ENCODE results near the gene TNRC6B.

The TNRC6B gene

DNA sequence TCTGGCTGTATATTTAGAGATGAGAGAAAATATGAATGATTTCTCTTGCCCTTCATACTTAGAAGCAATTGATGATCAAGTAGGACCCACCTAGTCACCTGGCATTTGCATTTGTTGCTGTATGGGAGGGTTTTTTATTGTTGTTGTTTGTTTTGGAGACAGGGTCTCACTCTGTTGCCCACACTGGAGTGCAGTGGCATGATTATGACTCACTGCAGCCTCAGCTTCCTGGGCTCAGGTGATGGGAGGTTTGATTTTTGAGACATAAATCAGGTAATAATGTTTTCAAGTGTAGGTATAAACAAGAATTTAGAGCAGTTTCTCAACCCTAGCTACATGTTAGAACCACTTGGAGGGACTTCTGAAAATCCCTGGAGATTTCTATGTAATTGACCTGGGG is 63.0 kb downstream of the TNRC6B start:
- DNase-seq: no peak

DNA sequence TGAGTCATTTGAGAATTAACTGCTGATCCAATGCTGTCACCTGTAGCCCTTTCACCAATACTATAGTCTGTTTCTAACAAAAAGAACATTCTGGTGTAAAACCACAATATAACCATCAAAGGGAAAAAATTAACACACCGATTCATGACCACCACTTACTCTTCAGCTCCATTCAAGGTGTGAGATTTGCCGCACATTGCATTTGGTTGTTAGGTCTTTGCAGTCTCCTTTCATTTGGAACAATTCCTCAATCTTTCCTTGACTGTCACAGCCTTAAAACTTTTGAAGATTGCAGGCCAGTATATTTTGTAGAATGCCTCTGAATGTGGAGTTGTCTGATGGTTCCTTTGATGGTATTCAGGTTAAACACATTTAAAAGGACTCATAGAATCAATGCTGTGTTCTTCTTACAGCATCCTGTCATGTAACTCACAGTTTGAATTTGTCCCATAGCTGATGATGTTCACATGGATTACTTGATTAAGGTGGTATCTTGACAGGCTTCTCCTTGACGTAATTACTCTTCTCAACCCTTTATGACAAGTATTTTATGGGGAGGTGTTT is 63.6 kb downstream of the TNRC6B start:
- DNase-seq: no peak

DNA sequence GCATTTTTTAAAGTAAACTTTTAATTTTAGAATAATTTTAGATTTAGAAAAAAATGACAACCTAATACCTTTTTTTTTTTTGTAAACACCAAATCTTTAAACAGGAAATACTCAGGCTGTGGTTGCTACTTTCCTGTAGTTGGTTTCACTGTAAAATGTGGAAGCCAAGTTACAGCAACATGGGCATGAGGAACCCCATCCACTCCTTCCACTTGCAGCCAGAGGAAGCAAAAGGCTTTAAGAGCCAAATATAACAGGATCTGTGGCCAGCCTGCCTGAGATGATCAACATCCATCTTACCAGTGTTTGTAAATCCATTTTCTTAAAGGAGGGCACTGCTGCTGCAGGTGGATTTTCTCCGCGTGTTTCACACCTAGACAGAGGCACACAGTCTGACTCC is 66.2 kb downstream of the TNRC6B start:
- DNase-seq: no peak

DNA sequence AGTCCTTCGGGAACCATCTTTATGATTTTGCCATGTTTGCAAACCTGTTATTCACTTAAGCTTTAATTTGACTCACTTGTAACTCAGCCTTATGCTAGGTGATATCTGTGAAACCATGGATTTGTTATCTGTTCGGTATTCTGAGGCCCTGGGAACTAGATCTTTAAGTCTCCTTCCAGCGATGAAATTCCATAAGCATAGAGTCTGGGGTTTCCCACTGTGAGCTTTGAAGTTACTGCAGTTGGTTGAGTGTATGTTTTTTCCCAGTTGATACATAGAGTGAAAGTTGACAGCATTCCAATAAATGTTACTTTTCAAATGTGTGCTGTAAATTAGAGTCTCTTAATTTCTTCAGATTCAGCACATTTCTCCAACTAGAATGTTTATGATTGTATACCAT is 66.9 kb downstream of the TNRC6B start:
- DNase-seq: no peak

DNA sequence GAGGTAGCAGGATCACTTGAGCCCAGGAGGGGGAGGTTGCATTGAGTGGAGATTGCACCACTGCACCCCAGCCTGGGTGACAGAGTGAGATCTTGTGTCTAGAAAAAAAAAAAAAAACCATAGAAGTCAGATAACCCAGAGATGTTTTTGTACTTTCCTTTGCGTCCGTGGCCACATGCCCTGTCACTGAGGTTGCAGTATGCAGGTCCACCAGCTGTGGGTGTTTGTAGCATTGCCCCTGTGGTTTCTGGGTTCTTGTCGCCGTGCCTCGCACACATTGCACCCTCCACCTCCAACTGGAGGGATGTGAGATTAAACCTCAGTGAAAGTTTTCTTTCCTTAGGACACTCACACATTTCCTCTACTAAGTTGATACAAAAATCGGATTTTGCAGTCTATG is 70.3 kb downstream of the TNRC6B start:
- DNase-seq: no peak

DNA sequence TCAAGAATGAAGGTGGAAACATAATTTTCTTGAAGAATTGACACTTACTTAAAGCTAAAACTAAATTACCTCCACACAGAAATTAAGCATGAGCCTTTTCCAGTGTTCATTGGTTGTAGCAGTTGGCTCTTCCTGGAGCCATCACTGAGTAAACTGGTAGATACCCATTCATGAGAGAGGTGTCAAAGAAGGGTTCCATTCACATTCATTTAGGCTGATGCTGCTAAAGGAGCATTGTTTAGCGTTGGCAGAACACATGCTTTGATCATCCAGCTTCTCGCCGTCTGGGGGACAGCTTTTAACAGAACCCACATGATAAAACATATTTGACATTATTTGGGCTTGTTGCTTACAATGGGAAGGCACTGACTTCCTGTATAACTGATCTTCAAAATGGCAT is 71.6 kb downstream of the TNRC6B start:
- DNase-seq: no peak

DNA sequence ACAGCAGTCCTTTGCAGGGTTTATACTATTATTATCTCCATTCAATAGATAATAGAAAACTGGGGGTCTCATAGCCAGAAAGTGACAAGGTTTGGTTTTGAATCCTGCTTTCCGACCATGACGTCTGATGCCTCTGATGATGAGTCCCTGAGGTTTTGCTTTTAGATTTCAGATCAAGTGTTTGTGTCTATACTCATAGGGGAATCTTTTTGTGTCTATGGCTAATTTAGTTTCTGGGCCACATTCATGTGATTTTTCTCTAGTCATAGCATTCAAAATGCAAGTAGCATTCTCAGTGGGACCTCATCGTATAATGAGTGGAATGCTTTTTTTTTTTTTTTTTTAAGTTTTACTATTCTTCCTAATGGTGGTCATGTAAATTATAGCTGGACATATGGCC is 72.9 kb downstream of the TNRC6B start:
- no peak for DNase-seq

DNA sequence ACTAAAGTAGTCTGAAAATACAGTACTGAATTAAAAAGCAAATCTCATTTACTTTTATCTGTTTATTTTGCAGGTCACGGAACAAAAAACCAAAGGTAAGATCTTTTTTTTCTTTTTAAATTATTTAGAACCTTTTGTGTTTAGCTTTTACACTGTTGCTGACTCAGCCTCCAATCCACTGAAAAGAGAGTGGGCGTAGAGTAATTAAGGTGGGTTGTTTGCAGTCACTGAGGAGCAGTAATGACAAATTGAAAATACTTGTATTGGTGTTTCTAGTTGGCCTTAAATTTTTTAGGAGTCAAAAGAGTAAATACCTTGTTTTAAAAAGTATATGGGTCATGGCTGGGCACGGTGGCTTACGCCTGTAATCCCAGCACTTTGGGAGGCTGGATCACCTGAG is 73.4 kb downstream of the TNRC6B start:
- DNase-seq: no peak

DNA sequence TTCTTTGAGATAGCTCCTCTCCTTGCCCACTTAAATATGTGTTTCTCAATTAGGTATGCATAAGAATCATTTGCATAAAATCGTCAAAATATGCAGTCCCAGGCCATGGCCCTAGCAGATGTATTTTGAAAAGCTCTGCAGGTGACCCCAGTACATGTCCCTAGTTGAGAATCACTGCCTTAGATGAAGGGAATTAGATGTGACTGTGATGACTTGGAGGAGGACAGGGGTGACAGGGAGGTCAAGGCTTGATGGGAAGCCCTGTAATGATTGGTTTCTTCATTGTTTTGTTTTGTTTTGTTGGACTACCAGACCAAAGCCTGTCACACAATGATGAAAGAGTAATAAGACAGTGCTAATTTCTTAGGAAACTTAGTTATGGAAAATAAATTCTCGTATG is 74.4 kb downstream of the TNRC6B start:
- DNase-seq: no peak

DNA sequence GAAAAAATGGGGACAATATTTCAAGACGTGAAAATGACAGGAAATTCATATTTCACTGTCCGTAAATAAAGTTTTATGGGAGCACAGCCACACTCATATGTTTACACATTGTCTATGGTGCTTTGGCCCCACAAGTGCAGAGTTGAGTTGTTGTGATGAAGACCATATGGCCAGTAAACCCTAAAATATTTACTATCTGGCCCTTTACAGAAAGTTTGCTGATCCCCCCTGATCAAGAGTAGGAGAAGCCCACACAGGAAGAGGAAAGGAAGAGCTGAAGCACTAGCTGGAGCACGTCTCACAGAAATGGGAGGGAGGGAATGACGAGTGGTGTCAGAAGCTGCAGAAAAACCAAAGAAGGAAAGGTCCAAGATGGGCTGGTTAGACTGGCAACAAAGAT is 78.8 kb downstream of the TNRC6B start:
- DNase-seq: no peak

DNA sequence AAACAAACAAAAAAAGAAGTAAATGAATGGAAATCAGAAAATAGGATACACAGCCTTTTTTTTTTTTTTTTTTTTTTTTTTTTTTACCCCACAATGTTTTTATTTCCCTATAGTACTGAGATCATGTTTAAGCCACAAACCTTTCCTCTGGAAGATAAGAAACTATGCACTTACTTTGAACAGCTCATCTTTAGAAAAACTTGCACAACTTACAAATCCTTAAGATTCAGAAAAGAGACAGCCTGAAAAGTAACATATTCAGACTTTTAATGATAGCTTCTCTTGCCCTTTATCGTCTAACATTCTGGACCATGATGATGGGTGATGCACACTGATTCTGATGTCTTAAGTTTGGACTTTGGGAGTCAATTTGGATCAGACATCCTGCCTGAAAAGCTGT is 80.3 kb downstream of the TNRC6B start:
- DNase-seq: no peak

DNA sequence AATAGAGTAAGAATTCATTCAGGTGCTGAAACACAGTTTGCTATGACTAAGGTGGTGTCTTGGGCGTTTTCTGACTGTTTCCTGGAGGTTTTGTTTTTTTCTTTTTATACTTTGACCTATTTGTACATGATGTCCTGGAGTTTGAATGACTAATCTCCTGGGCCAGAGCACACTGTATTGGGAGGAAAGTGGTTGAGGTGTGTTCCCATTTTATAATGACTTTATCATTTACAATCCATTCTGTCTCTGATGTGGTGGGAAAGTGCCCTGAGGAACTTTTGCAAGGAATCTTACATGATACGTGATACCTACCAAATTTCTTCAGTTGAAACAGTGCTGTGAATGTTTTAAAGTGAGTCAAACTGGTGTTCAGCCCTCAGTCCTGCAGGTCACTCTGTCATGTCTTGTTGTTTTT is 80.8 kb downstream of the TNRC6B start:
- no peak for DNase-seq

DNA sequence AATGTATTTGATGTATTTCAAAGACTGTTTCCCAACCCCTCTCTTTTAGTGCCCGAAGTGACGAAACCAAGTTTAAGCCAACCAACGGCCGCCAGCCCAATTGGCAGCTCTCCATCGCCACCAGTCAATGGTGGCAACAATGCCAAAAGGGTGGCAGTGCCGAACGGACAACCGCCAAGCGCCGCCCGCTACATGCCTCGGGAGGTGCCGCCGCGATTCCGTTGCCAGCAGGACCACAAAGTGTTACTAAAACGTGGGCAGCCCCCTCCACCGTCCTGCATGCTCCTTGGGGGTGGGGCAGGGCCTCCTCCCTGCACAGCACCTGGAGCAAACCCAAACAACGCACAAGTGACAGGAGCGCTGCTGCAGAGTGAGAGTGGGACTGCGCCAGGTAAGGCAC is 84.1 kb downstream of the TNRC6B start:
- no peak for DNase-seq

DNA sequence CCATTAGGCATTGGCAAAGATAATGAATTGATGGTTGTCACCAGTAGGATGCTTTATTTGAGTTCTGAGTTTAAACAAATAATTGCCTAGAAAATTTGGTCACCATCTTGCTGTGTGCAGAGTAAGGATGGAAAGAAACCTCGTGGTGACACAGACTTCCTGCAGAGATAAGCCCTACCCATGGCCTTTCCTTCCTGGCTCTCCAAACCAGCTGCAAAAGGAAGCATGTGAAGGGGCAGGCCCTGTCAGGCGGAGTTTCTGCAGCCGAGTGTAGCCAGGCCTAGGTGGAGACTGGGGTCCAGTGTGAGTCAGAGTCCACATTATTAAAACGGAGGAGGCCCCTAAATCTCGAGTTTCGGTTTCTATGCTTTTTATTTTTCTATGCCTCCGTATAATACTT is 85.5 kb downstream of the TNRC6B start:
- DNase-seq: no peak

DNA sequence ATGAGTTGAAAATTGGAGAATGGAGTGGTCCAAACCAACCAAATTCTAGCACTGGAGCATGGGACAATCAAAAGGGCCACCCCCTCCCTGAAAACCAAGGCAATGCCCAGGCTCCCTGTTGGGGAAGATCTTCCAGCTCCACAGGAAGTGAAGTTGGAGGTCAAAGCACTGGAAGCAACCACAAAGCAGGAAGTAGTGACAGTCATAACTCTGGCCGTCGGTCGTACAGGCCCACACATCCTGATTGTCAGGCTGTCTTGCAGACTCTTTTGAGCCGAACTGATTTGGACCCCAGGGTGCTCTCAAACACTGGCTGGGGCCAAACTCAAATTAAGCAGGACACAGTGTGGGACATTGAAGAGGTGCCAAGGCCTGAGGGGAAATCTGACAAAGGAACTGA is 88.1 kb downstream of the TNRC6B start:
- DNase-seq: no peak

DNA sequence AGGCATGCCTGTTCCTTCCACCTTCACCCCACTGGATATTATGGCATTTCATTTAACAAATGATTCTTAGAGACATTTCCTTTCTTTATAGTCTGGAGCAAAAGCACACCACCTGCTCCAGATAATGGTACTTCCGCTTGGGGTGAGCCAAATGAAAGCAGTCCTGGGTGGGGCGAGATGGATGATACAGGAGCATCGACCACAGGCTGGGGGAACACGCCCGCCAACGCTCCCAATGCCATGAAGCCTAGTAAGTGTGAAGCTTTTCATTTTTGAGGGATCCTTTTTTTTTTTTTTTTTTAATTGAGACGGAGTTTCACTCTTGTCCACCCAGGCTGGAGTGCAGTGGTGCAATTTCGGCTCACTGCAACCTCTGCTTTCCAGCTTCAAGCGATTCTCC is 92.3 kb downstream of the TNRC6B start:
- no peak for DNase-seq

DNA sequence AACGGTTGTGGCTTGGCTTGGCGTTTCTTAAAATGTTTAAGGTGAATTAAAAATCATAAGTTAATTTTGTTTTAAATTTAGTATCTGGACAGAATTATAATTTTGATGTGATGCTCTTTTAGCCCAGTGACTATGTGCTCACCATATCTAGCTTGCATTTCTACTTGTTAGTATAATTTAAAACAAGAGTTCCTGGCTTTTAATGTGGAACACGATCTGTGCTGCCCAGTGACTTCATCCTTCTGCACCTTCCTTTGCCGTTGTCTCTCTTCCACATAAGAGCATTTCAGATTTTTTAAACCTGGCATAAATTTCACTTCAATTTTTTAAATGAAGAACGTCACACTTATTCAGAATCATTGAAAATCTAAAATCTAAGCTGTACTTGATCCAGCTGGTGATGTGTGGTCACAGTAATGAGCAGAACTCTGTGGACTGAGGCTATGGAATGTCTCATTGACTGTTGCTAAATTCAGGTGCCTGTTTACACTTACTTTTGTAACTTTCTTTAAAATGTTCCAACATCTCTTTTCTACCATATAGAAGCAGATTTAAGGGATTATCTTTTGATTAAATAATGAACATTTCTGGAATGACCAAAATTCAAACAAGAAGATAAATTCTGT is 93.1 kb downstream of the TNRC6B start:
- DNase-seq: no peak

DNA sequence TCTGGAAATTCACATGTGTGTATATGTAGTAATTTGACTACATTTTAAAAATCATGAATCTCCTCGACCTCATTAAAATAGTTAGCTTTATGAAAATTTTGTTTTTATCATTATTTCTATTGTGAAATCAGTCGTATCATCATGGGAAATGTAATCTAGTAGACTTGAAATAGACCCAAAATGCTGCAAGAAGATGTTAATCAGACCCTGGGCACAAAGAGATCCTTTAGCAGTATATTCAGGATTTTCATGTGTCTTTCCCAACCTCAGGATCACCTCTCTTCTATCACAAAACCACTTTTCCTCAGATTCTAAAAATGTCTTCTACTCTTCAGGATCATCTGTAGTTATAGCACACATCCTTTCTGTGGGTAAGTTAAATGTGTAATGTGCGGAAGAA is 93.7 kb downstream of the TNRC6B start:
- no peak for DNase-seq

DNA sequence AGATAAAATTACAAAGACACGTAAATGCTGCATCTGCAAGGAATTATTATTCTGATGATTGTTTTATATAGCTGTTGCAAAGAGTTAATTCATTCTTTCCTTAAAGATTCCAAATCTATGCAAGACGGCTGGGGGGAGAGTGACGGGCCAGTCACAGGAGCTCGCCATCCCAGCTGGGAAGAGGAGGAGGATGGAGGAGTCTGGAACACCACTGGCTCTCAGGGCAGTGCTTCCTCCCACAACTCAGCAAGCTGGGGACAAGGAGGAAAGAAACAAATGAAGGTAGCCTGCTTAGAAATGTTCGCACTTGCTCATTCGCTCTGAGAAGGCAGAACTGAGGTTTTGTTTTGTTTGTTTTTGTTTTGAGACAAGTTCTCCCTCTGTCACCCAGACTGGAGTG is 95.6 kb downstream of the TNRC6B start:
- DNase-seq: no peak

DNA sequence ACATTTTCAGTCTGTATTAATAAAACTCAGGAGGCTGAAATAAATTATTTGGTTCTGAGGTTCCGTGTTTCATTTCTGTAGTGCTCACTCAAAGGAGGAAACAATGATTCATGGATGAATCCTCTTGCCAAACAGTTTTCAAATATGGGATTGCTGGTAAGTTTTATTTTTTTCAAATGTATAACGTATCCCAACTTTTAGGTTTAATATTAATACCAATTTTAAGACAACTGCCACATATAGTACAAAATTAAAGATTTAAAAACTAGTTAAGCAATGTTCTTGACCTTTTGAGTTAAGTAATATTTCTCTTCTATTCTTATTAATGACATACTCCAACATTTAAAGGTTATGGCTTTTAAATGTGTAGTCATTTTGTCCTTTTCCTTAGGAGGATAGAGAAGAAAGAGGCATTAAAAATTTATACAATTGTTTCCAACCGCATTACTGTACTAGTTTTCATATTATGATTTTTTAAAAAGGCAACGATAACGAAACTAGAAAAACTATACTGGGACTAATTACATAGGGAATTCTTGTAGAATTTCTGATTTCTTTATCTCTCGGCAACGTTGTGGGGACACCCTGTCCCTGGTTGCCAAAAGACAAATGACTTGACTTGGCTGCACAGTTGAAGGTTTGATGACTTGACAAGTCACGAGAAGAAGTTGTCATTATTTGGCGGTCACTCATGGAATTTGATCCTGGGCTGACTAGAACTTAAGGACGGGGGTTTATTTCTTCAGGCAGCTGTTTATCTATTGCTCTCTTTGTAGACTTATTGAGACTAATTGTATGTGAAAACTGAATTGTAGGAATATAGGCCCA is 99.5 kb downstream of the TNRC6B start:
- DNase-seq: no peak

DNA sequence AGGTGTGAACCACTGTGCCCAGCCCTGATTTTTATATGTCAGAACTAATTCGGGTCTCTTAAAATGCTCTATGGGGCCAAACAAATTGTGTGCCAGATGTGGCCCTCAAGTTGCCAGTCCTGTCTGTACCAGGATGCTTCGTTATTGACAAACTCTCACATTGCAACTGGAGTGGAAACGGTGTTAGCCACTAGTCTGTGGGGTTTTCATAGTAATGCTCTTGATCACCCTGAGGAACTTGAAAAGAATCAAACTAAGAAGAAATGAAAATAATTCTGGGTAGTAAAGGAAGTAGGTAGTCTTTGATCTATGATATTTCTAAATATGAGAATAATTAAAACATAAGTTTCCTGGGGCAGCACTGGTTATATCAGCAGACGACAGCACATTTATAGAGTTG is 101.3 kb downstream of the TNRC6B start:
- DNase-seq: no peak

DNA sequence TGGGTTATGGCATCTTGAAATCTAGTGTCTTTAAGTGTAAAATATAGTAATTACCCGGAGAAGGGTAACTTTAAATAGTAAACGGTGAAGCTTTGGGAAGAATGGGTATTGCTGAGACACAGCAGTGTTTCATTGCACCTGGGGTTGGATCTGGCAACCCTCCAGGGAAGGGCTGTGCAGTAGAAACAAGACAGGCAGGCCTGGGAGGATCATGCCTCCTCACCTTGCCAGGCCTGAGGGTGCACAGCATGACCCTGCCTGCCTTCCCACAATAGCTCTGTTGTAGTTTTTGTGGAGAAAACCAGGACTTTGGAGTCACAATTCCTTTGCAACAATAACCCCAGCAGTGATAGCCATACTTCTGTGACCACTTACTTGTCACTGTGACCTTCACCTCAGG is 104.0 kb downstream of the TNRC6B start:
- DNase-seq: no peak

DNA sequence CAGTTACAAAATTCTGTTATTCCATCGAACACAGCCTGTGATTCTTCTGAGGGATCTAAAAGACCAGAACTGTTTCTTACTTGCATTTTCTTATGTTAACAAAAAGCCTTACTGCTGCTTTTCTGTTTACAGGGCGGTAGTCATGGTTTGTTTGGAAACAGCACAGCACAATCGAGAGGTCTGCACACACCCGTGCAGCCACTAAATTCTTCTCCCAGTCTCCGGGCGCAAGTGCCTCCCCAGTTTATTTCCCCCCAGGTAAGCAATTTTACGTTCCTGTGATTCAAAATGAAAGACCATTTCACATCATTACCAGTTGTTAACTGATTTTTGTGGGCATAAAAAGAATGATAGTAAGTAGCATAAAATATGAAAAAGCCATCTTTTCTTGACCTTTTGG is 107.8 kb downstream of the TNRC6B start:
- no peak for DNase-seq

DNA sequence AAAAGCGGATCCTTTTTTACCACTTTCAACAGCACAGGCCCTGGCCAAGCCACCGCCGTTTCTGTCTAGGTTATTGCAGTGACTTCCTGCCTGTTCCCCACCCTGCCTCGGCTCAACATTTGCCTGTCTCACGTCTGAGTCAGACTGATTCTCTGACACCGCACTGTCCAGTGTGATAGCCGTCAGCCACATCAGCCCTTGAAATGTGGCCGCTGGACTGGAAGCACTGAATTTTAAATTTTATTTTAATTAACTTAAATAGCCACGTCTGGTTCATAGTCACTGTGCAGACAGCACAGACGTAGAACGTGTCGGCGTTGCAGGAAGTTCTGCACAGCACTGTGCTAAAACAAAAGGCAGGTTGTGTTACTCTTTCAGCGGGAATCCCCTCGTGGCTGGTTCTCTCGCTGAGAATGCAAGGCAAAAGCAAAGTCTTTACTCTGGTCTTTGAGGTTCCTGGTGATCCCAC is 112.3 kb downstream of the TNRC6B start:
- no peak for DNase-seq

DNA sequence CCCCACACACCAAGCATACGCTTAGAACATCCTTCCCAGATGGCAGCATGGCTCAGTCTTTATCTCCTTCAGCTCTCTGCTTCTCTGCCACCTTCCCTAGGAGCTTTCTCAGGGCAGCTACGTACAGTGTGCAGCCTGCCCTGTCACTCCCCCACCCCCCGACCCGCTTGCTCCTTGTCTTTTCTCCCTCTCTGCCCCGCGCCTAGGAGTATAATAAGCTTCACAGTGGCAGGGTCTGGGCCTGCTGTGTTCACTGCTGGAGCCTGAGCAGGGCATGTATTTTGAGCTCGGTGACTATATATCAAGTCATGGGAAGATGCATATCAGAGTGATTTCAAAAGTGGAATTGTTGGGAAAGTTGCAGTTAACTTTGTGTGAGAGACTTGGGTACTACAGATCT is 112.8 kb downstream of the TNRC6B start:
- DNase-seq: no peak
